Measurements from ENCODE around the gene STAB1.

DNA sequence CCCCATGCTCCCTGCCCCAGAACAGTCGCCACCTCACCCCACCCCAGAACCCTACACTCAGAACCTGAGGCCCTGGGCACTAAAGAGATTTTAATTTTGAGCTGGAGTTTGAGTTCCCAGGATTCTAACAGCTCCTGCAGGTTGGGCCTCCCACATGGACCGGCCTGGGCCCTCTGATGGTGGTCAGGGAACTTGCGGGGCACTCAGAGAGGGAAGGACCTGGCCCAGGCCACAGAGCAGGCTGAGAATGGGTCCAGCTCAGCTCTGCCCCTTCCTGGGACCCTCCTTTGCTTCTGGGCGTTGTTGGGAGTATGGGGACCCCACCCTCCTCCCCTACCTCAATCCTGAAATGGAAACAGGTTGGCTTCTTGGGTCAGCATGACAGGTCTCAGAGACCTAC lies 49.1 kb upstream of the STAB1 start:
- TF ChIP-seq, protein P1, sequence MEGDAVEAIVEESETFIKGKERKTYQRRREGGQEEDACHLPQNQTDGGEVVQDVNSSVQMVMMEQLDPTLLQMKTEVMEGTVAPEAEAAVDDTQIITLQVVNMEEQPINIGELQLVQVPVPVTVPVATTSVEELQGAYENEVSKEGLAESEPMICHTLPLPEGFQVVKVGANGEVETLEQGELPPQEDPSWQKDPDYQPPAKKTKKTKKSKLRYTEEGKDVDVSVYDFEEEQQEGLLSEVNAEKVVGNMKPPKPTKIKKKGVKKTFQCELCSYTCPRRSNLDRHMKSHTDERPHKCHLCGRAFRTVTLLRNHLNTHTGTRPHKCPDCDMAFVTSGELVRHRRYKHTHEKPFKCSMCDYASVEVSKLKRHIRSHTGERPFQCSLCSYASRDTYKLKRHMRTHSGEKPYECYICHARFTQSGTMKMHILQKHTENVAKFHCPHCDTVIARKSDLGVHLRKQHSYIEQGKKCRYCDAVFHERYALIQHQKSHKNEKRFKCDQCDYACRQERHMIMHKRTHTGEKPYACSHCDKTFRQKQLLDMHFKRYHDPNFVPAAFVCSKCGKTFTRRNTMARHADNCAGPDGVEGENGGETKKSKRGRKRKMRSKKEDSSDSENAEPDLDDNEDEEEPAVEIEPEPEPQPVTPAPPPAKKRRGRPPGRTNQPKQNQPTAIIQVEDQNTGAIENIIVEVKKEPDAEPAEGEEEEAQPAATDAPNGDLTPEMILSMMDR (conservative IDR thresholded peaks at IDR 0.05 in 1 of 2, IDR thresholded peaks at IDR 0.05 in 1 of 2; ENCODE audit: low read depth in 1 of 2, low read length in 2 of 2), result no peak
- no peak for TF ChIP-seq EZH2 (IDR thresholded peaks at IDR 0.05; ENCODE audit: low read length, missing control alignments)
